ENCODE results near the gene MYO1D.

GRCh38 chr17:32636598-32637218, 240.2 kb downstream of the MYO1D start:
- no peak for TF ChIP-seq POLR2A (IDR thresholded peaks at IDR 0.05; ENCODE audit: low read depth, low read length)
- TF ChIP-seq, protein P1, sequence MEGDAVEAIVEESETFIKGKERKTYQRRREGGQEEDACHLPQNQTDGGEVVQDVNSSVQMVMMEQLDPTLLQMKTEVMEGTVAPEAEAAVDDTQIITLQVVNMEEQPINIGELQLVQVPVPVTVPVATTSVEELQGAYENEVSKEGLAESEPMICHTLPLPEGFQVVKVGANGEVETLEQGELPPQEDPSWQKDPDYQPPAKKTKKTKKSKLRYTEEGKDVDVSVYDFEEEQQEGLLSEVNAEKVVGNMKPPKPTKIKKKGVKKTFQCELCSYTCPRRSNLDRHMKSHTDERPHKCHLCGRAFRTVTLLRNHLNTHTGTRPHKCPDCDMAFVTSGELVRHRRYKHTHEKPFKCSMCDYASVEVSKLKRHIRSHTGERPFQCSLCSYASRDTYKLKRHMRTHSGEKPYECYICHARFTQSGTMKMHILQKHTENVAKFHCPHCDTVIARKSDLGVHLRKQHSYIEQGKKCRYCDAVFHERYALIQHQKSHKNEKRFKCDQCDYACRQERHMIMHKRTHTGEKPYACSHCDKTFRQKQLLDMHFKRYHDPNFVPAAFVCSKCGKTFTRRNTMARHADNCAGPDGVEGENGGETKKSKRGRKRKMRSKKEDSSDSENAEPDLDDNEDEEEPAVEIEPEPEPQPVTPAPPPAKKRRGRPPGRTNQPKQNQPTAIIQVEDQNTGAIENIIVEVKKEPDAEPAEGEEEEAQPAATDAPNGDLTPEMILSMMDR (IDR thresholded peaks at IDR 0.05; ENCODE audit: extremely low read depth in 1 of 2, insufficient read depth in 1 of 2, low read depth in 1 of 2, low read length in 2 of 2): no peak
- TF ChIP-seq, protein P2, sequence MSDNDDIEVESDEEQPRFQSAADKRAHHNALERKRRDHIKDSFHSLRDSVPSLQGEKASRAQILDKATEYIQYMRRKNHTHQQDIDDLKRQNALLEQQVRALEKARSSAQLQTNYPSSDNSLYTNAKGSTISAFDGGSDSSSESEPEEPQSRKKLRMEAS (IDR thresholded peaks at IDR 0.05; ENCODE audit: insufficient read depth, insufficient read length): no peak
- TF ChIP-seq POLR2AphosphoS5 (IDR thresholded peaks at IDR 0.05; ENCODE audit: insufficient read depth, low read depth, low read length): no peak
- no peak for TF ChIP-seq EZH2 (IDR thresholded peaks at IDR 0.05; ENCODE audit: borderline replicate concordance, low read depth, low read length, severe bottlenecking)
- TF ChIP-seq FOS (IDR thresholded peaks at IDR 0.05; ENCODE audit: borderline replicate concordance, insufficient read depth, low read length): no peak
- TF ChIP-seq MYC (IDR thresholded peaks at IDR 0.05; ENCODE audit: low read depth, low read length): no peak
- TF ChIP-seq GATA2 (IDR thresholded peaks at IDR 0.05; ENCODE audit: insufficient read depth, insufficient read length, low read depth, low read length): no peak
